NCI-H2107 (cell line): ENCODE data around the gene RTN4IP1.

Experiments used
- DNase-seq: peaks from one replicate; lab custom pipeline; 2025; lab: John Stamatoyannopoulos, UW

The RTN4IP1 gene

GRCh38 chr6:106629103-106629858 is at the start of gene RTN4IP1, which contains the start of gene QRSL1:
RTN4IP1 (minus strand) TSS chr6:106629498; CDS start chr6:106629021, 477 bp downstream.
QRSL1 (plus strand) TSS chr6:106629578; CDS start chr6:106629682, 104 bp downstream.
- peak; percentile 81 for DNase-seq

- DNase-seq = no peak
Observed at GRCh38 chr6:106677282-106677681, 48.0 kb upstream of the RTN4IP1 start.

- no peak for DNase-seq
Observed at GRCh38 chr6:106674541-106675229, 45.4 kb upstream of the RTN4IP1 start.

- no peak for DNase-seq
Observed at GRCh38 chr6:106671651-106672050, 42.4 kb upstream of the RTN4IP1 start.

GRCh38 chr6:106670236-106670635 is 40.9 kb upstream of the RTN4IP1 start:
- no peak for DNase-seq

- DNase-seq = no peak
Observed at GRCh38 chr6:106667022-106667402, 37.7 kb upstream of the RTN4IP1 start.

GRCh38 chr6:106666282-106667021 is 37.2 kb upstream of the RTN4IP1 start:
- no peak for DNase-seq

- no peak for DNase-seq
Observed at GRCh38 chr6:106662458-106662857, 33.2 kb upstream of the RTN4IP1 start.

- DNase-seq = no peak
Observed at GRCh38 chr6:106659859-106660258, 30.6 kb upstream of the RTN4IP1 start.

- DNase-seq = no peak
Observed at GRCh38 chr6:106658469-106658868, 29.2 kb upstream of the RTN4IP1 start.

GRCh38 chr6:106648651-106649308 is 19.5 kb upstream of the RTN4IP1 start:
- DNase-seq = no peak

- no peak for DNase-seq
Observed at GRCh38 chr6:106643061-106643460, 13.8 kb upstream of the RTN4IP1 start.

- no peak for DNase-seq
Observed at GRCh38 chr6:106642476-106642875, 13.2 kb upstream of the RTN4IP1 start.

- no peak for DNase-seq
Observed at GRCh38 chr6:106639812-106640211, 10.5 kb upstream of the RTN4IP1 start.

- no peak for DNase-seq
Observed at GRCh38 chr6:106637717-106638341, 8.5 kb upstream of the RTN4IP1 start.

- no peak for DNase-seq
Observed at GRCh38 chr6:106637051-106637716, 7.9 kb upstream of the RTN4IP1 start.

GRCh38 chr6:106634565-106634964 is 5.3 kb upstream of the RTN4IP1 start:
- no peak for DNase-seq

- DNase-seq = no peak
Observed at GRCh38 chr6:106631346-106631745, 2.0 kb upstream of the RTN4IP1 start.

GRCh38 chr6:106630366-106630765 is 1.1 kb upstream of the RTN4IP1 start:
- DNase-seq = no peak

- DNase-seq = no peak
Observed at GRCh38 chr6:106629859-106630163, 513 bp upstream of the RTN4IP1 start.

GRCh38 chr6:106628658-106629102 is 618 bp downstream of the RTN4IP1 start:
- DNase-seq = no peak
